Uterus (tissue), 4 donors: Measurements from ENCODE around the gene P2RX4. TPM values are rescaled to one million over a fixed set of nuclear protein-coding genes. Genes with fewer than 3 reads are reported as not detected.

Experiments
- DNase-seq, 2 donors: peaks; one replicate each; pipeline ENCODE4 v3.0.0-alpha.2; 2019 to 2020
- H3K27ac ChIP-seq, 2 donors: fragments of 200-600 bp; sonication (generic); 1 replicate in 1 of 2; 2 replicates in 1 of 2; pipeline ENCODE4 v1.5.1; 2016 to 2018
- H3K27me3 ChIP-seq, 2 donors: fragments of 200-600 bp; sonication (generic); one replicate each; pipeline ENCODE4 v1.5.1; 2018 to 2019; ENCODE audit warnings: control low read depth in 1 of 2
- H3K36me3 ChIP-seq, 2 donors: fragments of 200-600 bp; sonication (generic); one replicate each; pipeline ENCODE4 v1.5.1; 2019; ENCODE audit warnings: control low read depth in 1 of 2
- H3K4me1 ChIP-seq, 2 donors: fragments of 200-600 bp; sonication (generic); one replicate each; pipeline ENCODE4 v1.5.1; 2018 to 2019; ENCODE audit warnings: control low read depth in 1 of 2
- H3K4me3 ChIP-seq, 2 donors: fragments of 200-600 bp; sonication (generic); 1 replicate in 1 of 2; 2 replicates in 1 of 2; pipeline ENCODE4 v1.5.1; 2018 to 2019; ENCODE audit warnings: mild to moderate bottlenecking in 1 of 2
- H3K9me3 ChIP-seq, 2 donors: fragments of 200-600 bp; sonication (generic); one replicate each; pipeline ENCODE4 v1.5.1; 2019; ENCODE audit warnings: control low read depth in 1 of 2
- CTCF ChIP-seq, 4 experiments: fragments of 200-600 bp in 2 of 4; fragments of 450-650 bp in 2 of 4; sonication (generic) in 2 of 4; IDR thresholded peaks; one replicate each; pipeline ENCODE4 v1.5.1; 2016 to 2019; ENCODE audit warnings: antibody characterized with exemption in 4 of 4, mild to moderate bottlenecking in 2 of 4, moderate library complexity in 1 of 4
- POLR2A ChIP-seq, 2 donors: fragments of 450-650 bp; IDR thresholded peaks; one replicate each; pipeline ENCODE4 v1.6.1; 2016; ENCODE audit warnings: antibody characterized with exemption in 2 of 2, mild to moderate bottlenecking in 1 of 2, moderate library complexity in 1 of 2
- intact Hi-C: fragments of 100-400 bp; cut with DNase I; formaldehyde crosslinking; loops from one replicate; pipeline ENCODE4 v1.15.1; 2023; ENCODE audit warnings: low total_unique reads
- total RNA-seq, 4 donors: library from RNA; depleted of rRNA in 3 of 4; stranded (reverse); fragments of >200 nt in 3 of 4; gene quantifications; one replicate each; pipeline versions ENCODE4 v1.1.0 to v1.2.4, GENCODE V29; 2014 to 2023
- donor health status: DM: yes; HTN: yes; CAD: no.

Gene P2RX4
- total RNA-seq, 4 donors from 2014 or later: 10.9 to 217 (median 36.1) TPM

- no peak for DNase-seq
- H3K27ac ChIP-seq: no peak overlapping the region
- H3K36me3 ChIP-seq: no peaks in the 10 kb centered on the region
- intact Hi-C loops: no loop called here
- TF ChIP-seq CTCF (IDR thresholded peaks at IDR 0.05) (no peak), POLR2A (IDR thresholded peaks at IDR 0.05) (no peak)
- H3K4me1 ChIP-seq: no peaks in the 10 kb centered on the region
- no peaks in the 10 kb centered on the region for H3K27me3 ChIP-seq
- no peak overlapping the region for H3K4me3 ChIP-seq
- H3K9me3 ChIP-seq: no peaks in the 10 kb centered on the region
These were observed 55.1 kb downstream of the P2RX4 start for GRCh38 chr12:121264951-121265515.

GRCh38 chr12:121267822-121268221 is 57.9 kb downstream of the P2RX4 start:
- no peak for DNase-seq
- H3K4me3 ChIP-seq: no peak overlapping the region
- no peaks in the 10 kb centered on the region for H3K27me3 ChIP-seq
- no peak overlapping the region for H3K27ac ChIP-seq
- H3K9me3 ChIP-seq: no peaks in the 10 kb centered on the region
- H3K36me3 ChIP-seq: no peaks in the 10 kb centered on the region
- no peaks in the 10 kb centered on the region for H3K4me1 ChIP-seq
- intact Hi-C loops: no loop called here
- TF ChIP-seq CTCF (IDR thresholded peaks at IDR 0.05) (no peak), POLR2A (IDR thresholded peaks at IDR 0.05) (no peak)

GRCh38 chr12:121273364-121273896 is 63.5 kb downstream of the P2RX4 start:
- Histone ChIP-seq H3K36me3 (no peaks in the 10 kb centered on the region), H3K27ac (no peak overlapping the region), H3K4me1 (no peaks in the 10 kb centered on the region), H3K4me3 (no peak overlapping the region), H3K27me3 (no peaks in the 10 kb centered on the region), H3K9me3 (no peaks in the 10 kb centered on the region)
- TF ChIP-seq POLR2A (IDR thresholded peaks at IDR 0.05): no peak
- TF ChIP-seq CTCF (IDR thresholded peaks at IDR 0.05): no peak
- no peak for DNase-seq
- intact Hi-C loops: no loop called here

GRCh38 chr12:121274036-121274763 is 64.3 kb downstream of the P2RX4 start:
- DNase-seq: no peak
- intact Hi-C loops: no loop called here
- Histone ChIP-seq H3K4me3 (no peak overlapping the region), H3K4me1 (peaks cover 0 to 4% of the 10 kb centered on the region in 2 donors), H3K27me3 (no peaks in the 10 kb centered on the region), H3K27ac (no peak overlapping the region), H3K36me3 (no peaks in the 10 kb centered on the region), H3K9me3 (no peaks in the 10 kb centered on the region)
- TF ChIP-seq POLR2A (IDR thresholded peaks at IDR 0.05) (no peak), CTCF (IDR thresholded peaks at IDR 0.05) (no peak)

- intact Hi-C loops: no loop called here
- peaks cover 0 to 5% of the 10 kb centered on the region in 2 donors for H3K4me1 ChIP-seq
- H3K9me3 ChIP-seq: no peaks in the 10 kb centered on the region
- H3K4me3 ChIP-seq: no peak overlapping the region
- no peak for DNase-seq
- H3K27ac ChIP-seq: no peak overlapping the region
- no peaks in the 10 kb centered on the region for H3K36me3 ChIP-seq
- no peaks in the 10 kb centered on the region for H3K27me3 ChIP-seq
- no peak for TF ChIP-seq POLR2A (IDR thresholded peaks at IDR 0.05)
- TF ChIP-seq CTCF (IDR thresholded peaks at IDR 0.05): no peak
These were observed 67.4 kb downstream of the P2RX4 start for GRCh38 chr12:121277374-121277759.
